Neural crest cell (in vitro differentiated cells): Measurements from ENCODE around the gene TSBP1. TPM values are rescaled to one million over a fixed set of nuclear protein-coding genes. Genes with fewer than 3 reads are reported as not detected.
"Not testable (repeated sequence)": the region's sequence is repeated elsewhere in the genome, so short reads cannot be mapped to it uniquely, and the experiment has no call there.

Experiments used
- DNase-seq: peaks from one replicate; pipeline ENCODE4 v3.0.0; 2021; ENCODE audit warnings: low read depth, mixed read lengths, low spot score
- H3K27ac Mint-ChIP-seq: one replicate; pipeline ENCODE4 v1.8.0; 2021; ENCODE audit warnings: mild to moderate bottlenecking, mixed read lengths; ENCODE audit not compliant: unreplicated experiment
- H3K27me3 Mint-ChIP-seq: 2 replicates; pipeline ENCODE4 v1.8.0; 2021; ENCODE audit warnings: low read depth, mild to moderate bottlenecking, mixed read lengths
- H3K36me3 Mint-ChIP-seq: 2 replicates; pipeline ENCODE4 v1.8.0; 2021; ENCODE audit warnings: low read depth, mild to moderate bottlenecking, mixed read lengths
- H3K4me1 Mint-ChIP-seq: 2 replicates; pipeline ENCODE4 v1.8.0; 2021; ENCODE audit warnings: mixed read lengths
- H3K4me3 Mint-ChIP-seq: one replicate; pipeline ENCODE4 v1.8.0; 2021; ENCODE audit warnings: mild to moderate bottlenecking, mixed read lengths
- H3K9me3 Mint-ChIP-seq: 2 replicates; pipeline ENCODE4 v1.8.0; 2021; ENCODE audit warnings: mixed read lengths
- CTCF ChIP-seq: fragments of 200-600 bp; sonication (generic); conservative IDR thresholded peaks from 2 replicates; pipeline ENCODE4 v1.5.0; 2021; ENCODE audit warnings: antibody characterized with exemption, mild to moderate bottlenecking
- total RNA-seq: library from RNA; stranded (reverse); gene quantifications from 2 replicates; pipeline ENCODE4 v1.2.1, GENCODE V29; 2021

TSBP1 gene
- total RNA-seq, 1 donor from 2014 or later: not detected

GRCh38 chr6:32371229-32371628, 474 bp downstream of the TSBP1 start:
- Mint-ChIP-seq H3K27ac (no peak overlapping the region), H3K4me1 (no peaks in the 10 kb centered on the region)

GRCh38 chr6:32370505-32370904, 1.2 kb downstream of the TSBP1 start:
- Mint-ChIP-seq H3K36me3 (peaks cover 3% of the 10 kb centered on the region), H3K27ac (no peak overlapping the region), H3K9me3 (no peaks in the 10 kb centered on the region), H3K4me1 (peaks cover 4% of the 10 kb centered on the region), H3K4me3 (no peak overlapping the region), H3K27me3 (no peaks in the 10 kb centered on the region)
- TF ChIP-seq CTCF: no peak
- no peak for DNase-seq

More at GRCh38 chr6:32371229-32371628, 474 bp downstream of the TSBP1 start:
- no peak for TF ChIP-seq CTCF
- Mint-ChIP-seq H3K36me3 (peaks cover 2% of the 10 kb centered on the region), H3K27me3 (no peaks in the 10 kb centered on the region), H3K9me3 (no peaks in the 10 kb centered on the region), H3K4me3 (no peak overlapping the region)
- no peak for DNase-seq

- Mint-ChIP-seq H3K4me3 (no peak overlapping the region), H3K27ac (no peak overlapping the region), H3K36me3 (peaks cover 5% of the 10 kb centered on the region), H3K4me1 (peaks cover 9% of the 10 kb centered on the region), H3K9me3 (no peaks in the 10 kb centered on the region), H3K27me3 (no peaks in the 10 kb centered on the region)
- TF ChIP-seq CTCF: no peak
- DNase-seq: no peak
Observed at GRCh38 chr6:32369660-32370059, 2.0 kb downstream of the TSBP1 start.

GRCh38 chr6:32367644-32368043, 4.1 kb downstream of the TSBP1 start:
- Mint-ChIP-seq H3K4me3 (no peak overlapping the region), H3K36me3 (peaks cover 5% of the 10 kb centered on the region), H3K27me3 (no peaks in the 10 kb centered on the region), H3K27ac (no peak overlapping the region), H3K4me1 (peaks cover 9% of the 10 kb centered on the region), H3K9me3 (no peaks in the 10 kb centered on the region)
- no peak for TF ChIP-seq CTCF
- DNase-seq: no peak

- not testable (repeated sequence) for H3K4me1 Mint-ChIP-seq, H3K36me3 Mint-ChIP-seq, DNase-seq, H3K4me3 Mint-ChIP-seq, H3K27ac Mint-ChIP-seq, H3K27me3 Mint-ChIP-seq, H3K9me3 Mint-ChIP-seq
Observed at GRCh38 chr6:32359225-32359624, 12.5 kb downstream of the TSBP1 start.

GRCh38 chr6:32358548-32358947, 13.2 kb downstream of the TSBP1 start:
- not testable (repeated sequence) for H3K4me1 Mint-ChIP-seq, H3K36me3 Mint-ChIP-seq, DNase-seq, H3K27ac Mint-ChIP-seq, H3K27me3 Mint-ChIP-seq, H3K4me3 Mint-ChIP-seq, H3K9me3 Mint-ChIP-seq

- Mint-ChIP-seq H3K27ac (no peak overlapping the region), H3K4me3 (no peak overlapping the region), H3K27me3 (no peaks in the 10 kb centered on the region)
Observed at GRCh38 chr6:32355018-32355417, 16.7 kb downstream of the TSBP1 start.

More at GRCh38 chr6:32355018-32355417, 16.7 kb downstream of the TSBP1 start:
- Mint-ChIP-seq H3K9me3 (peaks cover 8% of the 10 kb centered on the region), H3K4me1 (no peaks in the 10 kb centered on the region), H3K36me3 (peaks cover 3% of the 10 kb centered on the region)
- no peak for DNase-seq
- TF ChIP-seq CTCF: no peak
